ENCODE measurements around the gene RAB10. TPM values are rescaled to one million over a fixed set of nuclear protein-coding genes. Genes with fewer than 3 reads are reported as not detected.
A peak's percentile ranks its signal among the peaks of the same experiment; 100 is the strongest.
"Not testable (repeated sequence)": the region's sequence is repeated elsewhere in the genome, so short reads cannot be mapped to it uniquely, and the experiment has no call there.

The RAB10 gene
- total and polyA plus RNA-seq, 2 of the 13 experiments (the other 11 are each of a cell fraction or from before 2014, with no cell fraction given): 48.2 to 120 TPM

- TF ChIP-seq HNF4G (IDR thresholded peaks at IDR 0.05; ENCODE audit: borderline replicate concordance, low read depth, low read length) (peak; percentile 39; the same call in 1 of the 2 replicates), RXRA (CRISPR knock-in tag; IDR thresholded peaks at IDR 0.05) (peak; percentile 25; the same call in 1 of the 2 replicates), ZNF710 (CRISPR knock-in tag; IDR thresholded peaks at IDR 0.05; ENCODE audit: borderline replicate concordance) (peak; percentile 94), FOXO1 (CRISPR knock-in tag; IDR thresholded peaks at IDR 0.05) (0 out of 2 replicates have a peak, but pooled peaks have one; percentile 18), JUNB (CRISPR knock-in tag; IDR thresholded peaks at IDR 0.05; ENCODE audit: borderline replicate concordance) (peak; percentile 51; the same call in 1 of the 2 replicates), NCOA2 (CRISPR knock-in tag; IDR thresholded peaks at IDR 0.05) (0 out of 2 replicates have a peak, but pooled peaks have one; percentile 31), CEBPG (CRISPR knock-in tag; IDR thresholded peaks at IDR 0.05) (peak; percentile 96), ELF1 (CRISPR knock-in tag; IDR thresholded peaks at IDR 0.05) (0 out of 2 replicates have a peak, but pooled peaks have one; percentile 6), BCL6 (CRISPR knock-in tag; IDR thresholded peaks at IDR 0.05) (0 out of 2 replicates have a peak, but pooled peaks have one; percentile 11), ARNT2 (CRISPR knock-in tag; IDR thresholded peaks at IDR 0.05; ENCODE audit: low read depth) (0 out of 2 replicates have a peak, but pooled peaks have one; percentile 28), MIER3 (CRISPR knock-in tag; IDR thresholded peaks at IDR 0.05; ENCODE audit: borderline replicate concordance) (0 out of 2 replicates have a peak, but pooled peaks have one; percentile 38), ZNF512 (CRISPR knock-in tag; IDR thresholded peaks at IDR 0.05) (peak; percentile 10; the same call in 1 of the 2 replicates), HDAC1 (CRISPR knock-in tag; IDR thresholded peaks at IDR 0.05) (peak; percentile 46; the same call in 1 of the 2 replicates), KDM2A (CRISPR knock-in tag; IDR thresholded peaks at IDR 0.05; ENCODE audit: borderline replicate concordance, low read depth) (peak; percentile 49; the same call in 1 of the 2 replicates), SOX5 (CRISPR knock-in tag; IDR thresholded peaks at IDR 0.05; ENCODE audit: borderline replicate concordance) (peak; percentile 29; the same call in 1 of the 2 replicates), HOXA3 (CRISPR knock-in tag; IDR thresholded peaks at IDR 0.05) (peak; percentile 41; the same call in 1 of the 2 replicates)
- TF ChIP-seq HNF4G (CRISPR knock-in tag; IDR thresholded peaks at IDR 0.05; ENCODE audit: borderline replicate concordance, low read depth): not testable (repeated sequence)
- TF ChIP-seq, protein P1, sequence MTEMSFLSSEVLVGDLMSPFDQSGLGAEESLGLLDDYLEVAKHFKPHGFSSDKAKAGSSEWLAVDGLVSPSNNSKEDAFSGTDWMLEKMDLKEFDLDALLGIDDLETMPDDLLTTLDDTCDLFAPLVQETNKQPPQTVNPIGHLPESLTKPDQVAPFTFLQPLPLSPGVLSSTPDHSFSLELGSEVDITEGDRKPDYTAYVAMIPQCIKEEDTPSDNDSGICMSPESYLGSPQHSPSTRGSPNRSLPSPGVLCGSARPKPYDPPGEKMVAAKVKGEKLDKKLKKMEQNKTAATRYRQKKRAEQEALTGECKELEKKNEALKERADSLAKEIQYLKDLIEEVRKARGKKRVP (CRISPR knock-in tag; IDR thresholded peaks at IDR 0.05): peak in 1 of 2 experiments; percentile 93; a peak in 2 of 4 replicates
- TF ChIP-seq, protein P2, sequence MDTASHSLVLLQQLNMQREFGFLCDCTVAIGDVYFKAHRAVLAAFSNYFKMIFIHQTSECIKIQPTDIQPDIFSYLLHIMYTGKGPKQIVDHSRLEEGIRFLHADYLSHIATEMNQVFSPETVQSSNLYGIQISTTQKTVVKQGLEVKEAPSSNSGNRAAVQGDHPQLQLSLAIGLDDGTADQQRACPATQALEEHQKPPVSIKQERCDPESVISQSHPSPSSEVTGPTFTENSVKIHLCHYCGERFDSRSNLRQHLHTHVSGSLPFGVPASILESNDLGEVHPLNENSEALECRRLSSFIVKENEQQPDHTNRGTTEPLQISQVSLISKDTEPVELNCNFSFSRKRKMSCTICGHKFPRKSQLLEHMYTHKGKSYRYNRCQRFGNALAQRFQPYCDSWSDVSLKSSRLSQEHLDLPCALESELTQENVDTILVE (CRISPR knock-in tag; IDR thresholded peaks at IDR 0.05): 0 out of 2 replicates have a peak, but pooled peaks have one; percentile 17
- TF ChIP-seq, protein P3, sequence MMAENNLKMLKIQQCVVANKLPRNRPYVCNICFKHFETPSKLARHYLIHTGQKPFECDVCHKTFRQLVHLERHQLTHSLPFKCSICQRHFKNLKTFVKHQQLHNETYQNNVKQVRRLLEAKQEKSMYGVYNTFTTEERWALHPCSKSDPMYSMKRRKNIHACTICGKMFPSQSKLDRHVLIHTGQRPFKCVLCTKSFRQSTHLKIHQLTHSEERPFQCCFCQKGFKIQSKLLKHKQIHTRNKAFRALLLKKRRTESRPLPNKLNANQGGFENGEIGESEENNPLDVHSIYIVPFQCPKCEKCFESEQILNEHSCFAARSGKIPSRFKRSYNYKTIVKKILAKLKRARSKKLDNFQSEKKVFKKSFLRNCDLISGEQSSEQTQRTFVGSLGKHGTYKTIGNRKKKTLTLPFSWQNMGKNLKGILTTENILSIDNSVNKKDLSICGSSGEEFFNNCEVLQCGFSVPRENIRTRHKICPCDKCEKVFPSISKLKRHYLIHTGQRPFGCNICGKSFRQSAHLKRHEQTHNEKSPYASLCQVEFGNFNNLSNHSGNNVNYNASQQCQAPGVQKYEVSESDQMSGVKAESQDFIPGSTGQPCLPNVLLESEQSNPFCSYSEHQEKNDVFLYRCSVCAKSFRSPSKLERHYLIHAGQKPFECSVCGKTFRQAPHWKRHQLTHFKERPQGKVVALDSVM (CRISPR knock-in tag; IDR thresholded peaks at IDR 0.05): peak; percentile 73
- TF ChIP-seq, protein P4, sequence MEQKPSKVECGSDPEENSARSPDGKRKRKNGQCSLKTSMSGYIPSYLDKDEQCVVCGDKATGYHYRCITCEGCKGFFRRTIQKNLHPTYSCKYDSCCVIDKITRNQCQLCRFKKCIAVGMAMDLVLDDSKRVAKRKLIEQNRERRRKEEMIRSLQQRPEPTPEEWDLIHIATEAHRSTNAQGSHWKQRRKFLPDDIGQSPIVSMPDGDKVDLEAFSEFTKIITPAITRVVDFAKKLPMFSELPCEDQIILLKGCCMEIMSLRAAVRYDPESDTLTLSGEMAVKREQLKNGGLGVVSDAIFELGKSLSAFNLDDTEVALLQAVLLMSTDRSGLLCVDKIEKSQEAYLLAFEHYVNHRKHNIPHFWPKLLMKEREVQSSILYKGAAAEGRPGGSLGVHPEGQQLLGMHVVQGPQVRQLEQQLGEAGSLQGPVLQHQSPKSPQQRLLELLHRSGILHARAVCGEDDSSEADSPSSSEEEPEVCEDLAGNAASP (CRISPR knock-in tag; IDR thresholded peaks at IDR 0.05; ENCODE audit: borderline replicate concordance): 0 out of 2 replicates have a peak, but pooled peaks have one; percentile 16
Measured at GRCh38 chr2:25999406-25999805, 34.5 kb upstream of the RAB10 start (continued).

All from HepG2 (cell line).